Large intestine (tissue), 3 donors: ENCODE measurements around the gene PDLIM5. TPM values are rescaled to one million over a fixed set of nuclear protein-coding genes. Genes with fewer than 3 reads are reported as not detected.
A peak's percentile ranks its signal among the peaks of the same experiment; 100 is the strongest.

Source experiments
- DNase-seq, 2 donors: peaks; one replicate each; pipeline versions ENCODE4 v3.0.0 to v3.0.0-alpha.2; 2013
- H3K27ac ChIP-seq: one replicate; pipeline ENCODE4 v1.5.1; 2013; ENCODE audit warnings: low read length
- H3K27me3 ChIP-seq: 2 replicates; pipeline ENCODE4 v1.6.1; 2013; ENCODE audit warnings: low read length; ENCODE audit not compliant: control insufficient read depth, insufficient read depth
- H3K36me3 ChIP-seq: 2 replicates; pipeline ENCODE4 v1.6.1; 2013; ENCODE audit warnings: low read length; ENCODE audit not compliant: control insufficient read depth, insufficient read depth
- H3K4me1 ChIP-seq: one replicate; pipeline ENCODE4 v1.6.1; 2013; ENCODE audit warnings: low read length; ENCODE audit not compliant: control insufficient read depth, insufficient read depth
- H3K4me3 ChIP-seq: one replicate; pipeline ENCODE4 v1.5.1; 2013; ENCODE audit warnings: low read length
- H3K9me3 ChIP-seq: one replicate; pipeline ENCODE4 v1.6.1; 2013; ENCODE audit warnings: mild to moderate bottlenecking, low read depth, low read length, moderate library complexity; ENCODE audit not compliant: control insufficient read depth
- WGBS: methylation state at CpG from one replicate; pipeline ENCODE4 v1.1.5; 2013; ENCODE audit warnings: low lambda C conversion rate; ENCODE audit not compliant: insufficient coverage; 5-methylcytosine and 5-hydroxymethylcytosine counted together
- polyA plus RNA-seq: library from polyadenylated mRNA; unstranded; fragments of 120-200 nt; gene quantifications from one replicate; pipeline ENCODE4 v1.2.1, GENCODE V29; 2013

PDLIM5 gene
- polyA plus RNA-seq, 1 donor = 108 TPM

GRCh38 chr4:94567811-94568210 lies 116.1 kb downstream of the PDLIM5 start:
- H3K27ac ChIP-seq = no peak overlapping the region
- 90% methylated on average over 2 of the region's 5 CpGs for WGBS
- no peaks in the 10 kb centered on the region for H3K27me3 ChIP-seq
- no peak for DNase-seq
- H3K4me3 ChIP-seq = no peak overlapping the region
- peaks cover 5% of the 10 kb centered on the region for H3K4me1 ChIP-seq
- no peaks in the 10 kb centered on the region for H3K36me3 ChIP-seq
- no peaks in the 10 kb centered on the region for H3K9me3 ChIP-seq

- H3K27me3 ChIP-seq = no peaks in the 10 kb centered on the region
- peaks cover 1% of the 10 kb centered on the region for H3K36me3 ChIP-seq
- DNase-seq = no peak
- H3K9me3 ChIP-seq = no peaks in the 10 kb centered on the region
- no peak overlapping the region for H3K27ac ChIP-seq
- no peaks in the 10 kb centered on the region for H3K4me1 ChIP-seq
- H3K4me3 ChIP-seq = no peak overlapping the region
- no CpG with 5 or more reads among the region's 1 CpG for WGBS
Observed at GRCh38 chr4:94570558-94570957, 118.8 kb downstream of the PDLIM5 start.

DNA sequence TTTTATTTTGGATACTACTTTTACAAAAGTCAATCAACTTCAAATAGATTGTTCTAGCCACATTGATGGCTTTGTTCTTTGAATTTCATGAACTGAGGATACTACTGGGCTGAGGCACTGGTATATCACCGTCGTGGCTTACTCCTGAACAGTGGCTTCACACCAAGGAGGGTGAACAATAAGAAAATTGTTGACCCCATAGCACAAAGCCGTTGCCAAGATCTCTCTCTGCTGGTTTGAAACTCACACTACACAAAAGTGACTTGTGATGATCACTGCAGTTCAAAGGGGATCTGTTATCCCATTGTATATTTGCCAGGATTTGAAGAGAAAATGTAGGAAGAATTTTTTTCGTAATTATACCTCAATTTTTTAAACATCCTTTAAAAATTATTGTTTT lies 119.6 kb downstream of the PDLIM5 start:
- peaks cover 7% of the 10 kb centered on the region for H3K36me3 ChIP-seq
- H3K27ac ChIP-seq = no peak overlapping the region
- 100% methylated on average over 1 of the region's 4 CpGs for WGBS
- H3K27me3 ChIP-seq = no peaks in the 10 kb centered on the region
- DNase-seq = no peak
- no peak overlapping the region for H3K4me3 ChIP-seq
- H3K9me3 ChIP-seq = no peaks in the 10 kb centered on the region
- no peaks in the 10 kb centered on the region for H3K4me1 ChIP-seq

- H3K36me3 ChIP-seq = peaks cover 10% of the 10 kb centered on the region
- WGBS = 88% methylated on average over 1 of the region's 2 CpGs
- no peak overlapping the region for H3K27ac ChIP-seq
- H3K27me3 ChIP-seq = no peaks in the 10 kb centered on the region
- H3K9me3 ChIP-seq = no peaks in the 10 kb centered on the region
- no peak for DNase-seq
- H3K4me3 ChIP-seq = no peak overlapping the region
- no peaks in the 10 kb centered on the region for H3K4me1 ChIP-seq
Observed at GRCh38 chr4:94571715-94572114, 120.0 kb downstream of the PDLIM5 start.

DNA sequence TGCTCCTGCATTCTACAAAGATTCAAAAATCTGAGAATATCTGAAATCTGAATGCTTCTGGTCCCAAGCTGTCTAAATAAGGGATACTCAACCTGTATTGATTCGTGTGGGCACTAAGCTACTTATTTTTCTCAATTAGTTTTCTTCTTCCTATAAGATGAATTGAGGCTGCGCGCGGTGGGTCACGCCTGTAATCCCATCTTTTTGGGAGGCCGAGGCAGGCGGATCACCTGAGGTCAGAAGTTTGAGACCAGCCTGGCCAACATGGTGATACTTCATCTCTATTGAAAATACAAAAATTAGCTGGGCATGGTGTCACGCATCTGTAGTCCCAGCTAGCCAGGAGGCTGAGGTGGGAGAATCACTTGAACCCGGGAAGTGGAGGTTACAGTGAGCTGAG lies 122.3 kb downstream of the PDLIM5 start:
- Histone ChIP-seq H3K27me3 (no peaks in the 10 kb centered on the region), H3K4me1 (no peaks in the 10 kb centered on the region), H3K9me3 (no peaks in the 10 kb centered on the region), H3K27ac (no peak overlapping the region), H3K4me3 (no peak overlapping the region), H3K36me3 (peaks cover 10% of the 10 kb centered on the region)
- 74% methylated on average over 2 of the region's 9 CpGs for WGBS
- no peak for DNase-seq

DNA sequence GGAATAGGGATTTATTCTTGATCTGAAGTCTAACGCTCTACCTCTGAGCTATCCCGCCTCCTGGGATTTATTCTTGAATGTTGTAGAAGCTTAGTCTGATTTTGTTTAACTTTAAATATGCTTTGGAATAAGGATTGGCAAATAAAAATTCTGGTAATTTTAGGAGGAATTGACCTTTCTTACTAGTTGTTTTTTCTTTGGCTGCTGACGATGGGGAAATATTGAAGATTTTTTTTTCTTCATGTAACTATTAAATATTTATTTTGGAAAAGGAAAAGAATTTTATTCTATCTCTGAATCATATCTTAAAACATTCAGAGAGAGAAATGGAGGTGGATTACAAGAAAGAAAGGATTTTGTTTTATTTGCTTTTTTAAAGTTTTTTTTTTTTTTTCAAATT lies 122.9 kb downstream of the PDLIM5 start:
- H3K4me1 ChIP-seq = no peaks in the 10 kb centered on the region
- no peak for DNase-seq
- H3K4me3 ChIP-seq = no peak overlapping the region
- WGBS = no CpG with 5 or more reads among the region's 3 CpGs
- no peaks in the 10 kb centered on the region for H3K9me3 ChIP-seq
- peaks cover 10% of the 10 kb centered on the region for H3K36me3 ChIP-seq
- H3K27ac ChIP-seq = no peak overlapping the region
- no peaks in the 10 kb centered on the region for H3K27me3 ChIP-seq

GRCh38 chr4:94575652-94576051 lies 123.9 kb downstream of the PDLIM5 start:
- no peaks in the 10 kb centered on the region for H3K4me1 ChIP-seq

DNA sequence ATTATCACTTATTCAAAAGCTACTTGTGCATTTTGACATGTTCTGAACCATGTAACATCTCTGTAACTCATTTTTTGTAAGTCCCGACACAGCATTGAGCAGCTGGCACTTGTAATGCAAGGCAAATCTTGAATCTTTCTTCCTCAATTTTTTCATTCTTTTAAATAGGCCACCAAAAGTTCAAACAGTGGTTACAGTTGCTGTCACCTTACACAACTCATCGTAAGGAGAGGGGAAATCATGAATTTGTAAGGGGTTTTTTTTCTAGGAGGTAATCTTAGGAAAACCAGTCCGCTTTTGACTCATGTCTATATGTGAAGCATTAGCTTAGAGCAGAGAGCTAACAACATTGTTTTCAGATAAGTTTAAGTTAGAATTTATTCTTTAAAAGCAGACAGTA lies 124.5 kb downstream of the PDLIM5 start:
- H3K4me3 ChIP-seq = no peak overlapping the region
- H3K36me3 ChIP-seq = peaks cover 10% of the 10 kb centered on the region
- WGBS = 83% methylated on average over 3 of the region's 3 CpGs
- no peak for DNase-seq
- no peaks in the 10 kb centered on the region for H3K9me3 ChIP-seq
- no peak overlapping the region for H3K27ac ChIP-seq
- no peaks in the 10 kb centered on the region for H3K4me1 ChIP-seq
- H3K27me3 ChIP-seq = no peaks in the 10 kb centered on the region

More at GRCh38 chr4:94575652-94576051, 123.9 kb downstream of the PDLIM5 start:
- no CpG with 5 or more reads among the region's 10 CpGs for WGBS
- no peak overlapping the region for H3K4me3 ChIP-seq
- peaks cover 10% of the 10 kb centered on the region for H3K36me3 ChIP-seq
- DNase-seq = no peak
- no peak overlapping the region for H3K27ac ChIP-seq
- no peaks in the 10 kb centered on the region for H3K27me3 ChIP-seq
- no peaks in the 10 kb centered on the region for H3K9me3 ChIP-seq

DNA sequence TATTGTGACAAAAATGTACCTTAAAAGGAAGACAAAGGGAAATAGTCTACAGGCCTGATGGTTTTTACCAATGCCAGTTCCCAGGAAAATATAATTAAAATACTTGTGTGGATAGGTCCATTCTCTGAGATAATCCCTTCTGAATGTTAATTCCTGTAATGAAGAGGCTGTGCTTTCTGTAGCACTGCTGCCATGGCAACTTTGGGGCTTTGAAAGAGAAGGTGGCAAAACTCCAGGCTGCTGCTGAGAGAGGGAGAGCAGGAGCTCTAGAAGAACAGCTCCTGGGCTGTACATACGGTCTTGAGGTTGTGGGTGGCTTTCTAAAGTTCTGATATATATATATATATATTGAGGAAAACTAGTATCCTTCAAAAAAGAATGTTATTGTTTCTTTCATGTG lies 125.4 kb downstream of the PDLIM5 start:
- DNase-seq = peak in 1 of 2 donors; percentile 22
- Histone ChIP-seq H3K4me1 (no peaks in the 10 kb centered on the region), H3K36me3 (peaks cover 10% of the 10 kb centered on the region), H3K27me3 (no peaks in the 10 kb centered on the region), H3K27ac (no peak overlapping the region), H3K9me3 (no peaks in the 10 kb centered on the region), H3K4me3 (no peak overlapping the region)
- no CpG with 5 or more reads among the region's 1 CpG for WGBS

- Histone ChIP-seq H3K4me1 (no peaks in the 10 kb centered on the region), H3K27me3 (no peaks in the 10 kb centered on the region), H3K9me3 (no peaks in the 10 kb centered on the region), H3K36me3 (peaks cover 10% of the 10 kb centered on the region), H3K4me3 (no peak overlapping the region), H3K27ac (no peak overlapping the region)
- WGBS = 80% methylated on average over 1 of the region's 2 CpGs
- DNase-seq = no peak
Observed at GRCh38 chr4:94578195-94578594, 126.5 kb downstream of the PDLIM5 start.

GRCh38 chr4:94581766-94582165 lies 130.0 kb downstream of the PDLIM5 start:
- DNase-seq = peak in 1 of 2 donors; percentile 17
- no CpG with 5 or more reads among the region's 2 CpGs for WGBS
- Histone ChIP-seq H3K36me3 (peaks cover 13% of the 10 kb centered on the region), H3K27me3 (no peaks in the 10 kb centered on the region), H3K4me3 (no peak overlapping the region), H3K4me1 (no peaks in the 10 kb centered on the region), H3K27ac (no peak overlapping the region), H3K9me3 (no peaks in the 10 kb centered on the region)
